ENCODE data around the gene DNAJB1. TPM values are rescaled to one million over a fixed set of nuclear protein-coding genes. Genes with fewer than 3 reads are reported as not detected.

The DNAJB1 gene
- total and polyA plus RNA-seq, 2 experiments from 2014 or later: 43.2 to 53.3 TPM

GRCh38 chr19:14515501-14516047, 2.6 kb downstream of the DNAJB1 start:
- H3K36me3 Mint-ChIP-seq (ENCODE audit: low read depth): peaks cover 34% of the 10 kb centered on the region
- DNase-seq (ENCODE audit: low spot score): no peak
- Histone ChIP-seq H3K27ac (ENCODE audit: low read depth) (no peak overlapping the region), H3K79me2 (replicated peaks; ENCODE audit: insufficient read depth) (peaks cover 31% of the 10 kb centered on the region), H2AFZ (no peak overlapping the region), H3K4me3 (peak overlapping the region; percentile 97; the same call in 1 of the 2 replicates), H3K4me1 (ENCODE audit: insufficient read depth) (peaks cover 11% of the 10 kb centered on the region; the same call in 1 of the 2 replicates), H3K4me2 (peak overlapping the region; percentile 99; the same call in 1 of the 2 replicates), H4K20me1 (replicated peaks; ENCODE audit: insufficient read depth) (peaks cover 24% of the 10 kb centered on the region; the same call in 1 of the 2 replicates), H3F3A (replicated peaks; ENCODE audit: low read depth) (peaks cover 33% of the 10 kb centered on the region), H3K27me3 (ENCODE audit: insufficient read depth) (no peaks in the 10 kb centered on the region), H3K36me3 (ENCODE audit: insufficient read depth) (peaks cover 3% of the 10 kb centered on the region), H3K9me2 (ENCODE audit: insufficient read depth) (no peaks in the 10 kb centered on the region)
- H3K4me3 Mint-ChIP-seq: peak overlapping the region; percentile 93
- no peak for ATAC-seq
- H3K9me3 Mint-ChIP-seq: no peaks in the 10 kb centered on the region; the same call in 2 of the 3 replicates
- TF ChIP-seq POLR2AphosphoS5 (IDR thresholded peaks at IDR 0.05; ENCODE audit: low read depth) (no peak), EZH2phosphoT487 (IDR thresholded peaks at IDR 0.05; ENCODE audit: unreplicated experiment) (no peak), NANOG (IDR thresholded peaks at IDR 0.05; ENCODE audit: borderline replicate concordance) (no peak), ETS1 (IDR thresholded peaks at IDR 0.05) (no peak), STAT1 (IDR thresholded peaks at IDR 0.05; ENCODE audit: unreplicated experiment) (no peak), JUNB (IDR thresholded peaks at IDR 0.05; ENCODE audit: unreplicated experiment) (no peak), REST (IDR thresholded peaks at IDR 0.05; ENCODE audit: unreplicated experiment) (no peak), CREB1 (CRISPR knock-in tag; IDR thresholded peaks at IDR 0.05; ENCODE audit: low read depth) (no peak), CTCF (conservative IDR thresholded peaks at IDR 0.05; ENCODE audit: low read depth in 2 of 2) (no peak), ZNF331 (CRISPR knock-in tag; IDR thresholded peaks at IDR 0.05; ENCODE audit: low read depth) (no peak), EZH2 (IDR thresholded peaks at IDR 0.05; ENCODE audit: low read depth, unreplicated experiment) (no peak), ZNF114 (CRISPR knock-in tag; IDR thresholded peaks at IDR 0.05) (no peak)
- TF ChIP-seq, protein P1, sequence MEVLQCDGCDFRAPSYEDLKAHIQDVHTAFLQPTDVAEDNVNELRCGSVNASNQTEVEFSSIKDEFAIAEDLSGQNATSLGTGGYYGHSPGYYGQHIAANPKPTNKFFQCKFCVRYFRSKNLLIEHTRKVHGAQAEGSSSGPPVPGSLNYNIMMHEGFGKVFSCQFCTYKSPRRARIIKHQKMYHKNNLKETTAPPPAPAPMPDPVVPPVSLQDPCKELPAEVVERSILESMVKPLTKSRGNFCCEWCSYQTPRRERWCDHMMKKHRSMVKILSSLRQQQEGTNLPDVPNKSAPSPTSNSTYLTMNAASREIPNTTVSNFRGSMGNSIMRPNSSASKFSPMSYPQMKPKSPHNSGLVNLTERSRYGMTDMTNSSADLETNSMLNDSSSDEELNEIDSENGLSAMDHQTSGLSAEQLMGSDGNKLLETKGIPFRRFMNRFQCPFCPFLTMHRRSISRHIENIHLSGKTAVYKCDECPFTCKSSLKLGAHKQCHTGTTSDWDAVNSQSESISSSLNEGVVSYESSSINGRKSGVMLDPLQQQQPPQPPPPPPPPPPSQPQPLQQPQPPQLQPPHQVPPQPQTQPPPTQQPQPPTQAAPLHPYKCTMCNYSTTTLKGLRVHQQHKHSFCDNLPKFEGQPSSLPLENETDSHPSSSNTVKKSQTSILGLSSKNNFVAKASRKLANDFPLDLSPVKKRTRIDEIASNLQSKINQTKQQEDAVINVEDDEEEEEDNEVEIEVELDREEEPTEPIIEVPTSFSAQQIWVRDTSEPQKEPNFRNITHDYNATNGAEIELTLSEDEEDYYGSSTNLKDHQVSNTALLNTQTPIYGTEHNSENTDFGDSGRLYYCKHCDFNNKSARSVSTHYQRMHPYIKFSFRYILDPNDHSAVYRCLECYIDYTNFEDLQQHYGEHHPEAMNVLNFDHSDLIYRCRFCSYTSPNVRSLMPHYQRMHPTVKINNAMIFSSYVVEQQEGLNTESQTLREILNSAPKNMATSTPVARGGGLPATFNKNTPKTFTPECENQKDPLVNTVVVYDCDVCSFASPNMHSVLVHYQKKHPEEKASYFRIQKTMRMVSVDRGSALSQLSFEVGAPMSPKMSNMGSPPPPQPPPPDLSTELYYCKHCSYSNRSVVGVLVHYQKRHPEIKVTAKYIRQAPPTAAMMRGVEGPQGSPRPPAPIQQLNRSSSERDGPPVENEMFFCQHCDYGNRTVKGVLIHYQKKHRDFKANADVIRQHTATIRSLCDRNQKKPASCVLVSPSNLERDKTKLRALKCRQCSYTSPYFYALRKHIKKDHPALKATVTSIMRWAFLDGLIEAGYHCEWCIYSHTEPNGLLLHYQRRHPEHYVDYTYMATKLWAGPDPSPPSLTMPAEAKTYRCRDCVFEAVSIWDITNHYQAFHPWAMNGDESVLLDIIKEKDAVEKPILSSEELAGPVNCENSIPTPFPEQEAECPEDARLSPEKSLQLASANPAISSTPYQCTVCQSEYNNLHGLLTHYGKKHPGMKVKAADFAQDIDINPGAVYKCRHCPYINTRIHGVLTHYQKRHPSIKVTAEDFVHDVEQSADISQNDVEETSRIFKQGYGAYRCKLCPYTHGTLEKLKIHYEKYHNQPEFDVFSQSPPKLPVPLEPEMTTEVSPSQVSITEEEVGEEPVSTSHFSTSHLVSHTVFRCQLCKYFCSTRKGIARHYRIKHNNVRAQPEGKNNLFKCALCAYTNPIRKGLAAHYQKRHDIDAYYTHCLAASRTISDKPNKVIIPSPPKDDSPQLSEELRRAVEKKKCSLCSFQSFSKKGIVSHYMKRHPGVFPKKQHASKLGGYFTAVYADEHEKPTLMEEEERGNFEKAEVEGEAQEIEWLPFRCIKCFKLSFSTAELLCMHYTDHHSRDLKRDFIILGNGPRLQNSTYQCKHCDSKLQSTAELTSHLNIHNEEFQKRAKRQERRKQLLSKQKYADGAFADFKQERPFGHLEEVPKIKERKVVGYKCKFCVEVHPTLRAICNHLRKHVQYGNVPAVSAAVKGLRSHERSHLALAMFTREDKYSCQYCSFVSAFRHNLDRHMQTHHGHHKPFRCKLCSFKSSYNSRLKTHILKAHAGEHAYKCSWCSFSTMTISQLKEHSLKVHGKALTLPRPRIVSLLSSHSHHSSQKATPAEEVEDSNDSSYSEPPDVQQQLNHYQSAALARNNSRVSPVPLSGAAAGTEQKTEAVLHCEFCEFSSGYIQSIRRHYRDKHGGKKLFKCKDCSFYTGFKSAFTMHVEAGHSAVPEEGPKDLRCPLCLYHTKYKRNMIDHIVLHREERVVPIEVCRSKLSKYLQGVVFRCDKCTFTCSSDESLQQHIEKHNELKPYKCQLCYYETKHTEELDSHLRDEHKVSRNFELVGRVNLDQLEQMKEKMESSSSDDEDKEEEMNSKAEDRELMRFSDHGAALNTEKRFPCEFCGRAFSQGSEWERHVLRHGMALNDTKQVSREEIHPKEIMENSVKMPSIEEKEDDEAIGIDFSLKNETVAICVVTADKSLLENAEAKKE (CRISPR knock-in tag; IDR thresholded peaks at IDR 0.05): no peak
- H3K27ac Mint-ChIP-seq: no peak overlapping the region
- peaks cover 15% of the 10 kb centered on the region for H3K27me3 Mint-ChIP-seq (ENCODE audit: insufficient read depth, low read depth, poor library complexity)
- peaks cover 27% of the 10 kb centered on the region for H3K4me1 Mint-ChIP-seq

All from GM23338 (cell line).